Stimulated activated CD4-positive, alpha-beta T cell treated with anti-CD3 and anti-CD28 coated beads, Interleukin-1b, Interleukin-23, amount 100 ng/mL, for 48 hours (primary cell): Measurements from ENCODE around the gene ANKZF1.
"Not testable (repeated sequence)": the region's sequence is repeated elsewhere in the genome, so short reads cannot be mapped to it uniquely, and the experiment has no call there.

ENCODE experiments used
- DNase-seq: peaks from one replicate; pipeline ENCODE4 v3.0.0-alpha.2; 2020

The ANKZF1 gene

GRCh38 chr2:219254590-219255201 lies 25.1 kb downstream of the ANKZF1 start:
- DNase-seq = peak; percentile 57

DNA sequence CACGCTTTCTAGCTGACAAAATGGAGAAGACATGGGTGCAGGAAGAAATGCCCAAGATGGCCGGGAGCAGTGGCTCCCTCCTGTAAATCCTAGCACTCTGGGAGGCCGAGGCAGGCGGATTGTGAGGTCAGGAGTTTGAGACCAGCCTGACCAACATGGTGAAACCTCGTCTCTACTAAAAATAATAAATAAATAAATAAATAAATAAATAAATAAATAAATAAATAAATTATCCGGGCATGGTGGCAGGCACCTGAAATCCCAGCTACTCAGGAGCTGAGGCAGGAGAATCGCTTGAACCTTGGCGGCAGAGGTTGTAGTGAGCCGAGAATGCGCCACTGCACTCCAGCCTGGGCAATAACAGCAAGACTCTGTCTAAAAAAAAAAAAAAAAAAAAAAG lies 29.3 kb downstream of the ANKZF1 start:
- not testable (repeated sequence) for DNase-seq

- DNase-seq = no peak
Measured at GRCh38 chr2:219261024-219261855, 31.6 kb downstream of the ANKZF1 start.

- no peak for DNase-seq
Measured at GRCh38 chr2:219266232-219266631, 36.6 kb downstream of the ANKZF1 start.

DNA sequence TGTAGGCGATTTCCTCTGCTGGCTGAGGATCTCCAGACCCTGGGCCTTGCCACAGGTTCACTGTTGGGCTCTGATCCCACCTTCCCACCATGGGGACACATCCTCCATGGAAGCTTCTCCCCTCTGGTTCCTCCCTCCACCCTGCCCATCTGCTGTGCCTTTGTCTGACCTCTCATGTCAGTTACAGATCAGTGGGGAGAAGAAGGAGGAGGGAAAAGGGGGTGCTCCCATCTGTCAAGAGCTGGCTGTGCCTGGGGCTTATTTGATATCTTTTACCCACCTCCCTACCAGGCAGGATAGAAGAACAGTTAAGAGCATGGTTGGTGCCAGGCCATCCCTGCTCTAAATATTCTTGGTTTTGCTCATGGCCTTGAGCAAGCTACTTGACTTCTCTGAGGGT lies 37.3 kb downstream of the ANKZF1 start:
- DNase-seq = no peak

GRCh38 chr2:219268294-219268693 lies 38.7 kb downstream of the ANKZF1 start:
- no peak for DNase-seq

GRCh38 chr2:219269362-219270054 lies 39.9 kb downstream of the ANKZF1 start:
- no peak for DNase-seq

- no peak for DNase-seq
Measured at GRCh38 chr2:219270055-219270372, 40.4 kb downstream of the ANKZF1 start.

- DNase-seq = no peak
Measured at GRCh38 chr2:219271021-219271420, 41.4 kb downstream of the ANKZF1 start.

GRCh38 chr2:219272356-219272755 lies 42.8 kb downstream of the ANKZF1 start:
- DNase-seq = no peak

GRCh38 chr2:219272995-219273394 lies 43.4 kb downstream of the ANKZF1 start:
- no peak for DNase-seq

DNA sequence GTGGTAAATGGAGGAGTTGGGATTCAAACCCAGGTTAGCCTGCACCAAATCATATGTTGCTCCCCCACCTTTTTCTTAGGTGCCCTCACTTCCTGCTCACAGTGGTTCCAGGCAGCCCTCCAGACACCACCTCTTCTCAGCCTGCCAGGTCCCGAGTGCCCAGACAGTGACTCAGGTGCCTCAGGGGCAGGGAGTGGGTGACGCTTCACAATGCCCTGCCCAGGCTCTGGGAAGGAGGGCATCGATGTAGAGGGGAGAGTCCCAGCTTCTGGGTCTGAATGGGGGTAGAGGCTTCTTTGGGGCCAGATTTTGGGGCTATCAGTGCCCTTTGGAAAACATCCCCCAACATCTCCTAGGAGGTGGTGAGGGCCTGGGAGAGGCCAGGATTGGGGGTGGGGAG lies 44.3 kb downstream of the ANKZF1 start:
- DNase-seq = no peak

- no peak for DNase-seq
Measured at GRCh38 chr2:219274361-219274921, 44.8 kb downstream of the ANKZF1 start.

DNA sequence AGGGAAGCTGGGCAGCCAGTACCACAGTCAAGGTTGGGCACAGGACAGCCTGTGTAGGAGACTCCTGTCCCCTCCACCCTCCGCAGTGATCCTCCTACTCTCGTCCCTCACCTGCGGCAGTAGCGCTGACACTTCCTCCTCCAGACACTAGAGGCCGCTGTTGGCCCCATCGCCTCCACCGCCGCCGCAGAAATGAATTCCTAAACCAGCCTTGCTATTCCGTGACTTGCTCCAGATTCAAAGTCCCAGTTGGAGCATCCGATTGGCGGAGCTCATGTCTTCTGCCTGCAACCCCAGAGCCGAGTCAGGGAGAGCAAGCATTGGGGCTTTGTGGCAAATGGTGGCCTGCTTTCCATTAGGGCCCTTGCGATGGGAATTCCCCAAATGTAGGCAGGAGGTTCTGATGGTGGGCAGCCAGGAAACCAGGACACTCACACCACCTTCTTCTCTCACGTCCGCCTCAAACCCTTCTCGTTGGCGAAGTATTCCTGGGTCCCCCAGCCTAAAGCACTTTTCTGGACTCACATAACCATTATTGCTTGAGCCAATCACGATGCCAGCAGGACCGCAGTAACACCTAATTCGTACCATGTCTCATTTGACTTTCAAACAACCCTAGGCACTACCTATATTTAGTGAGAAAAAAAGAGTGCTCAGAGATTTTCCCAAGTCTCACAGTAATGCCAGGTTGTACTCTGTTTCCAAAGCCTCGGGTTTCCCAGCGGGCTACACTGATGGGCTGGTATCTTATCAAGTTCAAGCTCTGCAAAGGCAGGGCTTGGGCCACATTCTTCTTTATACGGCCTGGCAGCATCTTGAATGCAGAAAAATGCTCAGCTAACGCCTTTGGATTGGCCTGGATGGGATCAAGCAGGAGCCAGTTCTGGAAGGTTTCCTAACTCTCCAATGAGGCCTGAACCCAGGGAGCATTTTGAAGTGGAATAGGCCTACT lies 48.4 kb downstream of the ANKZF1 start:
- DNase-seq = peak; percentile 75

- DNase-seq = no peak
Measured at GRCh38 chr2:219278655-219279150, 49.1 kb downstream of the ANKZF1 start.

- DNase-seq = peak; percentile 100
Measured at GRCh38 chr2:219279151-219279915, 49.7 kb downstream of the ANKZF1 start, which contains the start of gene DNAJB2. Gene DNAJB2, plus strand, starts transcription at chr2:219279366. Its CDS starts 468 bp downstream, at chr2:219279834.

DNA sequence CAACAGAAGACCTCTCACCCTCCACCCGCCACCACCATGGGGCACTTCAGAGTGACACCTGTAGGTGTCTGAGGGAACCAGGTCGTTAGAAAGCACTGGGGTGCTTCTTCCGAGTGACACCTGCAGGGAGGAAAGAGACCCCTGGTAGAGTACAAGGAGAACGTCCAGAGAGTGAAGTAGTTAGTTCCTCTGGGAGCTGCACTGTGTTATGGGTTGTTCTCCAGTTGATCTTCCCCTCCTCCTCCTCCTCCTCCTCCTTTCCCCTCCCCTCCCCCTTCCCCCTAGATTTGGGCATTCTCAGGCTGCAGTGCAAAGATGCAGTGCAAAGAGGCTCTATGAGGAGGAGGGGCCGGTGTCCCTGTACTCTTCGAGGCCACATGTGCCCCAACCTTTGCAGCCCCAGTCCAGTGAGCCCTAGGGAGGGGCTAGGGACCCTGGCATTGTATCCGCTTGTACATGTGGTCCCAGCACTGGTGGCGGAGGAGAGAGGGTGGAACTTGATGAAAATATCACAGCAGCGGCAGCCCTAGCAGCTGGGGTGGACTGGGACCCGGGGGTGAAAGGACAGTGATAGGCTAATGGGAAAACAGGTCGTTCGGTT lies 50.4 kb downstream of the ANKZF1 start:
- DNase-seq = no peak

GRCh38 chr2:219280651-219281050 lies 51.0 kb downstream of the ANKZF1 start:
- DNase-seq = no peak

GRCh38 chr2:219281588-219281987 lies 52.0 kb downstream of the ANKZF1 start:
- no peak for DNase-seq

GRCh38 chr2:219282375-219282774 lies 52.8 kb downstream of the ANKZF1 start:
- DNase-seq = no peak
